Stimulated activated effector memory CD8-positive, alpha-beta T cell treated with anti-CD3 and anti-CD28 coated beads, Interleukin-12 subunit alpha, Interleukin-12 subunit beta, amount 100 ng/mL, for 72 hours (primary cell): ENCODE measurements around the gene GRM8.

Source experiments
- ATAC-seq: fragments of 150-1000 bp; cut with Tn5 transposase; 2 replicates; pipeline ENCODE4 v1.10.0; 2021
- DNase-seq, 2 donors: peaks; one replicate each; pipeline ENCODE4 v3.0.0; 2021 to 2022; ENCODE audit warnings: low spot score in 2 of 2
- H3K27ac Mint-ChIP-seq: one replicate; pipeline ENCODE4 v1.8.0; 2022; ENCODE audit warnings: mild to moderate bottlenecking, mixed read lengths
- H3K36me3 Mint-ChIP-seq: one replicate; pipeline ENCODE4 v1.8.0; 2022; ENCODE audit warnings: mild to moderate bottlenecking, mixed read lengths
- H3K4me1 Mint-ChIP-seq: one replicate; pipeline ENCODE4 v1.8.0; 2022; ENCODE audit warnings: mixed read lengths
- H3K4me3 Mint-ChIP-seq: one replicate; pipeline ENCODE4 v1.8.0; 2022; ENCODE audit warnings: mild to moderate bottlenecking, mixed read lengths
- H3K9me3 Mint-ChIP-seq: one replicate; pipeline ENCODE4 v1.8.0; 2022; ENCODE audit warnings: mixed read lengths

The GRM8 gene

DNA sequence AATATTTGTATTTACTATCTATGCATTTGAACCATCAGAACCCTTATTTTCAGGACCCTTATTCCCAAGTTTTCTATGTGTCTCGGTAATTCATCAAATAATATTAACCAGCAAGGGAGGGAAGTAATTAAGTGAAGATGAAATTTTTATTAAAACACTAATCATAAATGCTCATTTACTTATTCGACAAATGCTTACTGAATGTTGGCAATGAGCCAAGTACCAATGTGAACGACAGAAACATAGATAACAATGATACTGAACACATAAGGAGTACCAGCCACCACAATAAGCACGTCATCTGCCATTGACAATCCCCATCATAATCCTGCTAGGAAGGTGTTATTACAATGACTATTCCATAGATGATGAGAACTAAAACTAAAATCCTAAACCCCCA lies 45.5 kb downstream of the GRM8 start:
- no peak for DNase-seq
- H3K27ac Mint-ChIP-seq, result no peak overlapping the region
- H3K4me3 Mint-ChIP-seq, result no peak overlapping the region
- no peak for ATAC-seq
- H3K36me3 Mint-ChIP-seq, result no peaks in the 10 kb centered on the region
- H3K4me1 Mint-ChIP-seq, result no peaks in the 10 kb centered on the region
- no peaks in the 10 kb centered on the region for H3K9me3 Mint-ChIP-seq

- no peaks in the 10 kb centered on the region for H3K4me1 Mint-ChIP-seq
- H3K4me3 Mint-ChIP-seq, result no peak overlapping the region
- no peak overlapping the region for H3K27ac Mint-ChIP-seq
- H3K36me3 Mint-ChIP-seq, result no peaks in the 10 kb centered on the region
- ATAC-seq (no peak), DNase-seq (no peak)
- H3K9me3 Mint-ChIP-seq, result no peaks in the 10 kb centered on the region
Observed at GRCh38 chr7:127194571-127194970, 58.2 kb downstream of the GRM8 start.

- H3K4me1 Mint-ChIP-seq, result no peaks in the 10 kb centered on the region
- no peaks in the 10 kb centered on the region for H3K36me3 Mint-ChIP-seq
- H3K4me3 Mint-ChIP-seq, result no peak overlapping the region
- ATAC-seq (no peak), DNase-seq (no peak)
- H3K9me3 Mint-ChIP-seq, result no peaks in the 10 kb centered on the region
- no peak overlapping the region for H3K27ac Mint-ChIP-seq
Observed at GRCh38 chr7:127189886-127190285, 62.9 kb downstream of the GRM8 start.

GRCh38 chr7:127189074-127189473 lies 63.7 kb downstream of the GRM8 start:
- no peak overlapping the region for H3K27ac Mint-ChIP-seq
- H3K36me3 Mint-ChIP-seq, result no peaks in the 10 kb centered on the region
- ATAC-seq (no peak), DNase-seq (no peak)
- no peaks in the 10 kb centered on the region for H3K4me1 Mint-ChIP-seq
- H3K9me3 Mint-ChIP-seq, result no peaks in the 10 kb centered on the region
- no peak overlapping the region for H3K4me3 Mint-ChIP-seq

DNA sequence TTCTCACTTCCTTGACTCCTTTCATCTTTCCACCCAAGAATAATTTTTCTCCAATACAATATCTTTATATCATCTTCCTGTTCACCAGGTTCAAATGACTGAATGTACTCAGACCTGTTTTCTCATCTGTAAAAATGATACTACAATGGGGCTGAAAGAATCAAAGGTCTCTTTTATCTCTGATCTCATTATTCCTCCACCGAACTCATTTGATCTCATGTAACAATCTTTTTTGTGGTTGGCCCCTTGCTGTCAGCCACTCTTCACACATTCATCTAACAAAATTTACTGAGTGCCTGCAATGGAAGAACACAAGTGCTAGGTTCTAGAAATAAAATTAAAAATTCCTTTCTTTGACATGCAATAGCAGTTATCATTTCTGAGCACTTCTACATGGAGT lies 65.0 kb downstream of the GRM8 start:
- ATAC-seq (no peak), DNase-seq (no peak)
- Mint-ChIP-seq H3K9me3 (no peaks in the 10 kb centered on the region), H3K36me3 (no peaks in the 10 kb centered on the region), H3K4me3 (no peak overlapping the region), H3K4me1 (no peaks in the 10 kb centered on the region), H3K27ac (no peak overlapping the region)

- no peaks in the 10 kb centered on the region for H3K4me1 Mint-ChIP-seq
- H3K4me3 Mint-ChIP-seq, result no peak overlapping the region
- DNase-seq (no peak), ATAC-seq (no peak)
- H3K36me3 Mint-ChIP-seq, result no peaks in the 10 kb centered on the region
- H3K27ac Mint-ChIP-seq, result no peak overlapping the region
- no peaks in the 10 kb centered on the region for H3K9me3 Mint-ChIP-seq
Observed at GRCh38 chr7:127186686-127187085, 66.1 kb downstream of the GRM8 start.

GRCh38 chr7:127177156-127177555 lies 75.6 kb downstream of the GRM8 start:
- DNase-seq (no peak), ATAC-seq (no peak)
- no peaks in the 10 kb centered on the region for H3K36me3 Mint-ChIP-seq
- H3K4me1 Mint-ChIP-seq, result no peaks in the 10 kb centered on the region
- no peak overlapping the region for H3K27ac Mint-ChIP-seq
- peaks cover 6% of the 10 kb centered on the region for H3K9me3 Mint-ChIP-seq
- H3K4me3 Mint-ChIP-seq, result no peak overlapping the region

GRCh38 chr7:127162366-127162765 lies 90.4 kb downstream of the GRM8 start:
- no peaks in the 10 kb centered on the region for H3K4me1 Mint-ChIP-seq
- no peaks in the 10 kb centered on the region for H3K36me3 Mint-ChIP-seq
- no peak for ATAC-seq
- H3K27ac Mint-ChIP-seq, result no peak overlapping the region
- H3K9me3 Mint-ChIP-seq, result no peaks in the 10 kb centered on the region
- H3K4me3 Mint-ChIP-seq, result no peak overlapping the region
- no peak for DNase-seq

DNA sequence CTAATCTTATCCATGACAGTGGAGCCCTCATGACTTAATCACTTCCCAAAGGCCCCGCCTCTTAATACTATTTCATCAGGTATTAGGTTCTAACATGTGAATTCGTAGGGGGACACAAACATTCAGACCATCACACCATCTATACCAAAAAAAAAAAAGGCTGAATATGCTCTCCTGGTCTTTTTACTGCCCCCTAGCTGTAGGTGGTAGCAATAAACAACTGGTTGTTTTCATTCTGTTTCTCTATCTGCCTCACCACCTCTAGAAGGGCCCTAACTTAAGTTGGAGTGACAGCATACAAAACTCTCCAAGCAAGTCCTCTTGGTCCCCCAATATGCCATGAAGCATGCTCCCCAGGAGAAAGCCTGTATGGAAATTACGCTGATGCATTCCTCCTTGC lies 94.1 kb downstream of the GRM8 start:
- Mint-ChIP-seq H3K4me1 (no peaks in the 10 kb centered on the region), H3K4me3 (no peak overlapping the region), H3K9me3 (no peaks in the 10 kb centered on the region), H3K36me3 (no peaks in the 10 kb centered on the region), H3K27ac (no peak overlapping the region)
- peak; percentile 28 for ATAC-seq
- DNase-seq, result no peak

DNA sequence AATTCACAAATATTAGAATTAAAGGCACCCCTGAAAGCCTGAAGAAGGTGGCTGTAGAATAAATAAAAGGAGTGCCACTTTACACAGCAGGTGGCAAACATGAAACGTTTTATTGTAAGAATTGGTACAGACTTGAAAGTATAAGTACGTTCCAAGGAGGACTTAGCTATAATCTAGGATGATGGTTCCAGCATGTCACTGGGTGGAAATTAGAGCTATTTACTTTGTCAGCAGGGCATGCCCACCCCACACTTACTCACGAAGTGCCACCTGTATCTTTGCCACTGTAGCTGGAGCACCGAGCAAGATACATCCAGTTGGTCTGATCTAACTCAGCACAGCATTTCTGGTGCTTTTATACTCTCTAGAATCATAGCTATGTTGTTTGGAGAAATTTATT lies 97.8 kb downstream of the GRM8 start:
- Mint-ChIP-seq H3K4me3 (no peak overlapping the region), H3K27ac (no peak overlapping the region), H3K36me3 (no peaks in the 10 kb centered on the region), H3K9me3 (no peaks in the 10 kb centered on the region), H3K4me1 (no peaks in the 10 kb centered on the region)
- no peak for DNase-seq
- no peak for ATAC-seq

DNA sequence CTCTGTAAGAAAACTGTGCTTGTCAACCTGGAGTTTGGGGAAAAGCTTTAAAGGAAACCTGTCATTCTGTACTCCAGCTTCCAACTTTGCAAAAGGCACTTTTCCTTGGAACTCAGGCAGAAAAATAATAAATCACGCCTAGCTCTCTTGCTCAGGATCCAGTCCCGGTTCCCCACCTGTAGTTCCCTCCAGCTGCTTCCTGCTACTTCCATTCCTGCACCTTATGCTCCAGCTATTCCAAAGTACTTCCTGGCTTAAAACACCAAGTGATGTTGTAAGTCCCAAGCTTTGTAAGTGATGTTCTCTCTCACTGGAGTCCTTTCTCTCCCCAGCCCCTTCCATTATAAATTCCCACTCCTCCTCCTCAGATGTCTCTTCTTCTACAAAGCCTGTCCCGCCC lies 98.6 kb downstream of the GRM8 start:
- H3K27ac Mint-ChIP-seq, result no peak overlapping the region
- H3K9me3 Mint-ChIP-seq, result no peaks in the 10 kb centered on the region
- H3K36me3 Mint-ChIP-seq, result no peaks in the 10 kb centered on the region
- no peak for ATAC-seq
- DNase-seq, result no peak
- no peak overlapping the region for H3K4me3 Mint-ChIP-seq
- no peaks in the 10 kb centered on the region for H3K4me1 Mint-ChIP-seq

GRCh38 chr7:127153315-127153714 lies 99.4 kb downstream of the GRM8 start:
- no peak overlapping the region for H3K27ac Mint-ChIP-seq
- H3K4me3 Mint-ChIP-seq, result no peak overlapping the region
- H3K4me1 Mint-ChIP-seq, result no peaks in the 10 kb centered on the region
- DNase-seq, result no peak
- H3K36me3 Mint-ChIP-seq, result no peaks in the 10 kb centered on the region
- no peak for ATAC-seq
- H3K9me3 Mint-ChIP-seq, result no peaks in the 10 kb centered on the region

- ATAC-seq (no peak), DNase-seq (no peak)
- Mint-ChIP-seq H3K4me3 (no peak overlapping the region), H3K27ac (no peak overlapping the region), H3K36me3 (no peaks in the 10 kb centered on the region), H3K9me3 (no peaks in the 10 kb centered on the region), H3K4me1 (no peaks in the 10 kb centered on the region)
Observed at GRCh38 chr7:127152423-127152822, 100.3 kb downstream of the GRM8 start.

- Mint-ChIP-seq H3K4me1 (no peaks in the 10 kb centered on the region), H3K36me3 (no peaks in the 10 kb centered on the region), H3K9me3 (no peaks in the 10 kb centered on the region), H3K27ac (no peak overlapping the region), H3K4me3 (no peak overlapping the region)
- no peak for ATAC-seq
- no peak for DNase-seq
Observed at GRCh38 chr7:127151379-127151778, 101.4 kb downstream of the GRM8 start.

DNA sequence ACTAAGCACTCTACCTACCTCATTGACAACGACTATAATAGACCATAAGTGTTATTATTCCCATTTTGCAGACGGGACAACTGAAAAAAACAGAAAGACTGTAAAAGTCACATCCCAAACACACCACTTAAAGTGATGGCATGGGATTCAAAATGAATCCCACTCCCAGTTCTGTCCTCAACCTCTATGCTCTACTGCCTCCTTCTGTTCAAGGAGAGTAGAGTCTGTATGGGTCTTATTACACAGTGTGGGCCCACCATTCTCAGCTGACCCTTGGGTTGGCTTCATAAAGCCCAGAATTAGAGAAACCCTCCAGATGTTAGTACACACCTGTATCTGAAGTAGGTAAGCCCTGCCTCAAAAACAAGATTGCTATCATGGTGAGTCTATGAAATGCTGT lies 102.2 kb downstream of the GRM8 start:
- no peaks in the 10 kb centered on the region for H3K4me1 Mint-ChIP-seq
- H3K27ac Mint-ChIP-seq, result no peak overlapping the region
- H3K4me3 Mint-ChIP-seq, result no peak overlapping the region
- no peaks in the 10 kb centered on the region for H3K9me3 Mint-ChIP-seq
- H3K36me3 Mint-ChIP-seq, result no peaks in the 10 kb centered on the region
- ATAC-seq (no peak), DNase-seq (no peak)

DNA sequence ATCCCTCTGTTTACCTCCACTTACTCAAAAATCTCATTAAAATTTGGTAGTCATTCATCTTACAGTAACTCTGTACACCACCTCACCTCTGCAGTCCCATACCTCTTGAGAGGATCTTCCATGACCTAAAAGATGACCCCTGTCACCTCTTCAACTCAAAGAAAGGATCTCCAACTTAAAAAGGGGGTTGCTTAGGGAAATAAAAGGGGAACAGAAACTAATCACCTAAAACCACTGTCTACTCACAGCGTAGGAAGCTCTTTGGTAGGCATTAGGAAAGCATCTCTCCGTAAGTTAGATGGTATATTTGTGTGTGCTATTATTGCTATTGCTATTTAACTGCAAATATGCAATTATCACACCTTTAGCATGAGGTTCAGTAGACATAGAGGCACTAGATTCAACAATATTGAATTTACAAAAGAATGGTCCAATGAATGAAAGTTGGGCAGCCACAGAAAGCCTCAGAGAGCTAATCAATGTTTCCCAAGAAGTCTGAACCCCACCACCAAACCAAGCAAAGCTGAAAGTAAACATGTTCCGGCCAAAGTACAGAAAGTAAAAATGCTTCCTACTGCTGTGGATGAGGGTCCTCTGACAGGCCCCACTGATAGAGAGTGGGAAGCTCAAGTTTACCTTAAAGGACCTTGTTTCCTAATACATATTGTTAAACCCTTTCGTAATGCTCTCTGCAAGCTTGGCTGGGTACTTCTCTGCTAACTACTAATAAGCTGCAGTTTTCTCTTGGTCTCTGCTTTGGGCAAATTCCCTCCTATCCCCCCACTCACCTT lies 105.8 kb downstream of the GRM8 start:
- no peak for ATAC-seq
- Mint-ChIP-seq H3K4me1 (no peaks in the 10 kb centered on the region), H3K4me3 (no peak overlapping the region), H3K27ac (no peak overlapping the region), H3K36me3 (no peaks in the 10 kb centered on the region), H3K9me3 (no peaks in the 10 kb centered on the region)
- DNase-seq, result no peak

DNA sequence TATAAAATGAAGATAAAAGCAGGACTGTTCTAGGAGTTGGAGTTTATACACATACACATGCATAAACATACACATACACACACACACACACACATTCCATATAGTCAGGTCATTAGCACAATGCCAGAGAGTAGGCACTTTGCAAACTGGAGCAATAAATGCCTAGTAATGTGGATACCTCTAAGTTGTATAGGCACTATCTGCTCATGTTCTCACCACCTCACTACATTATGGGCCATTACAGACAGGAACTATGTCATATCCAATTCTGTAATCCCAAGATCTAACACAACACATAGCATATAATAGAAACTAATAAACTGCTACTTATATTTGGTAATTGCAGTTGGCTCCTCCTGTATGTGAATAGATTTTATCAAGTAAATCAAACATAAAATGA lies 115.6 kb downstream of the GRM8 start:
- H3K4me1 Mint-ChIP-seq, result no peaks in the 10 kb centered on the region
- no peak overlapping the region for H3K27ac Mint-ChIP-seq

More for the DNA sequence above, 115.6 kb downstream of the GRM8 start:
- ATAC-seq, result no peak
- Mint-ChIP-seq H3K4me3 (no peak overlapping the region), H3K36me3 (no peaks in the 10 kb centered on the region), H3K9me3 (no peaks in the 10 kb centered on the region)
- DNase-seq, result no peak
